H1 (cell line): Measurements from ENCODE around the gene SPSB1. TPM values are rescaled to one million over a fixed set of nuclear protein-coding genes. Genes with fewer than 3 reads are reported as not detected.

Source experiments
- CTCF ChIA-PET: fragments of 300-600 bp; sonication (Branson Sonifier 250); formaldehyde crosslinking; loops from one replicate; lab custom pipeline; 2021; ENCODE audit not compliant: partially characterized antibody; lab: Charles Lee
- POLR2A ChIA-PET: fragments of 300-600 bp; sonication (Branson Sonifier 250); formaldehyde crosslinking; loops from one replicate; lab custom pipeline; 2021; ENCODE audit warnings: inconsistent platforms; ENCODE audit not compliant: partially characterized antibody; lab: Charles Lee
- DNase-seq, 2 experiments: peaks; one replicate each; pipeline versions ENCODE4 v3.0.0 to v3.0.0-alpha.2; 2010 to 2022; ENCODE audit warnings: low spot score in 2 of 2, low read depth in 1 of 2, mixed read lengths in 1 of 2
- FAIRE-seq: peaks from 2 replicates; lab custom pipeline; 2011; peaks lifted over from hg19 to GRCh38; lab: Jason Lieb, UNC
- H2AFZ ChIP-seq: 2 replicates; pipeline ENCODE4 v1.8.1; 2012; ENCODE audit warnings: low read length, inconsistent platforms
- H2AK5ac ChIP-seq: 2 replicates; pipeline ENCODE4 v1.6.1; 2013; ENCODE audit warnings: low read depth, low read length
- H2BK120ac ChIP-seq: replicated peaks from 2 replicates; pipeline ENCODE3; 2013; ENCODE audit warnings: low read depth, low read length, inconsistent platforms
- H2BK12ac ChIP-seq: 2 replicates; pipeline ENCODE4 v1.6.1; 2013; ENCODE audit warnings: low read depth, low read length
- H2BK15ac ChIP-seq: 2 replicates; pipeline ENCODE4 v1.6.1; 2013; ENCODE audit warnings: low read length
- H2BK20ac ChIP-seq: 2 replicates; pipeline ENCODE4 v1.6.1; 2013; ENCODE audit warnings: low read length
- H2BK5ac ChIP-seq: 2 replicates; pipeline ENCODE4 v1.6.1; 2013; ENCODE audit warnings: low read depth, low read length
- H3K14ac ChIP-seq: 2 replicates; pipeline ENCODE4 v1.6.1; 2013; ENCODE audit warnings: inconsistent platforms; ENCODE audit not compliant: insufficient read length
- H3K18ac ChIP-seq: 2 replicates; pipeline ENCODE4 v1.6.1; 2013; ENCODE audit warnings: low read length; ENCODE audit errors: extremely low read depth
- H3K23ac ChIP-seq: 2 replicates; pipeline ENCODE4 v1.6.1; 2013; ENCODE audit warnings: inconsistent platforms; ENCODE audit not compliant: insufficient read length
- H3K23me2 ChIP-seq: 2 replicates; pipeline ENCODE4 v1.6.1; 2013; ENCODE audit warnings: low read depth, low read length
- H3K27ac ChIP-seq: 2 replicates; pipeline ENCODE4 v1.6.1; 2011; ENCODE audit warnings: low read depth, low read length, inconsistent platforms
- H3K27me3 ChIP-seq, 4 experiments: replicated peaks in 1 of 4; 1 replicate in 1 of 4; 2 replicates in 3 of 4; pipeline versions ENCODE4 v1.6.1 to v1.8.1; 2011 to 2013; ENCODE audit warnings: low read length in 3 of 4, mild to moderate bottlenecking in 3 of 4, inconsistent platforms in 2 of 4, mixed read lengths in 2 of 4, moderate library complexity in 1 of 4; ENCODE audit not compliant: control insufficient read depth in 3 of 4, insufficient read depth in 3 of 4; ENCODE audit errors: extremely low read depth in 1 of 4
- H3K36me3 ChIP-seq, 4 experiments: 2 replicates each; pipeline versions ENCODE4 v1.6.1 to v1.8.1; 2011 to 2013; ENCODE audit warnings: mild to moderate bottlenecking in 4 of 4, low read length in 3 of 4, moderate library complexity in 2 of 4, control low read depth in 1 of 4, inconsistent platforms in 1 of 4; ENCODE audit not compliant: insufficient read depth in 4 of 4, control insufficient read depth in 2 of 4
- H3K4ac ChIP-seq: replicated peaks from 2 replicates; pipeline ENCODE3; 2013; ENCODE audit warnings: low read length, low read depth, mixed read lengths, inconsistent platforms; ENCODE audit not compliant: insufficient read length
- H3K4me1 ChIP-seq, 4 experiments: replicated peaks in 1 of 4; 1 replicate in 1 of 4; 2 replicates in 3 of 4; pipeline versions ENCODE4 v1.6.1 to v1.8.1; 2011 to 2013; ENCODE audit warnings: low read length in 3 of 4, inconsistent platforms in 2 of 4, mixed read lengths in 1 of 4; ENCODE audit not compliant: insufficient read depth in 4 of 4, control insufficient read depth in 3 of 4
- H3K4me2 ChIP-seq, 2 experiments: 2 replicates each; pipeline versions ENCODE4 v1.6.1 to v1.8.1; 2011 to 2013; ENCODE audit warnings: low read depth in 2 of 2, low read length in 2 of 2, control low read depth in 1 of 2, inconsistent platforms in 1 of 2, mild to moderate bottlenecking in 1 of 2; ENCODE audit not compliant: insufficient read depth in 1 of 2
- H3K4me3 ChIP-seq, 4 experiments: fragments of 200-600, 300-600 bp in 1 of 4; sonication (generic), shearing (Covaris generic), sonication (Bioruptor Twin) in 1 of 4; 2 replicates each; pipeline versions ENCODE4 v1.5.1 to v1.8.1; 2011 to 2016; ENCODE audit warnings: low read length in 4 of 4, low read depth in 3 of 4, control low read depth in 2 of 4, inconsistent platforms in 2 of 4, mild to moderate bottlenecking in 2 of 4, mixed read lengths in 1 of 4, moderate library complexity in 1 of 4; ENCODE audit not compliant: insufficient read depth in 2 of 4; ENCODE audit errors: extremely low read depth in 1 of 4
- H3K56ac ChIP-seq: replicated peaks from 2 replicates; pipeline ENCODE3; 2013; ENCODE audit warnings: low read depth, mild to moderate bottlenecking, mixed read lengths, low read length, inconsistent platforms; ENCODE audit not compliant: insufficient read length
- H3K79me1 ChIP-seq: 2 replicates; pipeline ENCODE4 v1.6.1; 2013; ENCODE audit warnings: low read depth, low read length, control low read depth
- H3K79me2 ChIP-seq, 2 experiments: 2 replicates each; pipeline versions ENCODE4 v1.6.1 to v1.8.1; 2012 to 2013; ENCODE audit warnings: low read length in 2 of 2, mild to moderate bottlenecking in 2 of 2, inconsistent platforms in 1 of 2; ENCODE audit not compliant: insufficient read depth in 2 of 2, control insufficient read depth in 1 of 2
- H3K9ac ChIP-seq, 4 experiments: replicated peaks in 1 of 4; 1 replicate in 1 of 4; 2 replicates in 3 of 4; pipeline versions ENCODE4 v1.6.1 to v1.8.1; 2011 to 2013; ENCODE audit warnings: low read depth in 3 of 4, low read length in 3 of 4, control low read depth in 2 of 4, mild to moderate bottlenecking in 2 of 4, moderate library complexity in 2 of 4, inconsistent platforms in 1 of 4; ENCODE audit errors: extremely low read depth in 1 of 4
- H3K9me3 ChIP-seq, 2 experiments: 2 replicates each; pipeline versions ENCODE4 v1.6.1 to v1.8.1; 2012 to 2013; ENCODE audit warnings: mild to moderate bottlenecking in 2 of 2, moderate library complexity in 2 of 2, control low read depth in 1 of 2, inconsistent platforms in 1 of 2, low read depth in 1 of 2, low read length in 1 of 2, mixed read lengths in 1 of 2; ENCODE audit not compliant: insufficient read depth in 2 of 2
- H4K20me1 ChIP-seq, 2 experiments: replicated peaks in 1 of 2; 2 replicates each; pipeline versions ENCODE3 to v1.8.1; 2011 to 2013; ENCODE audit warnings: inconsistent platforms in 2 of 2, low read length in 2 of 2, mild to moderate bottlenecking in 1 of 2; ENCODE audit not compliant: insufficient read depth in 2 of 2, control insufficient read depth in 1 of 2
- H4K5ac ChIP-seq: 2 replicates; pipeline ENCODE4 v1.6.1; 2013; ENCODE audit warnings: low read length, low read depth, mixed read lengths, inconsistent platforms; ENCODE audit not compliant: insufficient read length
- H4K8ac ChIP-seq: 2 replicates; pipeline ENCODE4 v1.8.0; 2013; ENCODE audit warnings: mild to moderate bottlenecking, moderate library complexity, low read length, inconsistent platforms; ENCODE audit not compliant: insufficient read depth; ENCODE audit errors: extremely low read depth
- H4K91ac ChIP-seq: replicated peaks from 2 replicates; pipeline ENCODE3; 2013; ENCODE audit warnings: low read length, mixed read lengths, inconsistent platforms; ENCODE audit not compliant: insufficient read length
- GTF2F1 ChIP-seq: IDR thresholded peaks from 2 replicates; pipeline ENCODE4 v1.6.1; 2012; ENCODE audit warnings: low read depth, low read length, improper control_type of control experiment, borderline replicate concordance
- HDAC2 ChIP-seq, 2 experiments: fragments of 300-600 bp in 1 of 2; sonication (generic) in 1 of 2; IDR thresholded peaks; 2 replicates each; pipeline ENCODE4 v1.6.1; 2011 to 2012; ENCODE audit warnings: low read depth in 2 of 2, low read length in 2 of 2, mild to moderate bottlenecking in 2 of 2, moderate library complexity in 2 of 2, borderline replicate concordance in 1 of 2, inconsistent platforms in 1 of 2
- PHF8 ChIP-seq: fragments of 200-600 bp; sonication (generic); conservative IDR thresholded peaks from 2 replicates; pipeline ENCODE4 v1.7.1; 2012; ENCODE audit warnings: low read depth, mild to moderate bottlenecking, inconsistent platforms, low read length, moderate library complexity
- POU5F1 ChIP-seq: IDR thresholded peaks from 2 replicates; pipeline ENCODE4 v1.6.1; 2011; ENCODE audit warnings: low read depth, mild to moderate bottlenecking, low read length, moderate library complexity
- RNF2 ChIP-seq: fragments of 200-900, 300-1000 bp; sonication (generic); IDR thresholded peaks from 2 replicates; pipeline ENCODE4 v1.7.1; 2016; ENCODE audit warnings: borderline replicate concordance, low read depth, mild to moderate bottlenecking, antibody characterized with exemption, low read length; ENCODE audit not compliant: poor library complexity, severe bottlenecking; ENCODE audit errors: missing control alignments
- SIX5 ChIP-seq: IDR thresholded peaks from 2 replicates; pipeline ENCODE4 v1.6.1; 2011; ENCODE audit warnings: mild to moderate bottlenecking, low read depth, low read length
- SP4 ChIP-seq: IDR thresholded peaks from 2 replicates; pipeline ENCODE4 v1.6.1; 2012; ENCODE audit warnings: low read length, inconsistent platforms
- WGBS, 2 experiments: shearing (Covaris generic) in 1 of 2; methylation state at CpG; one replicate each; pipeline versions ENCODE4 v1.1.6 to v1.1.7; 2013 to 2015; ENCODE audit warnings: low lambda C conversion rate in 2 of 2, mixed read lengths in 2 of 2, inconsistent platforms in 1 of 2, low coverage in 1 of 2, missing lambda C conversion rate in 1 of 2; ENCODE audit not compliant: insufficient replicate concordance in 2 of 2, insufficient coverage in 1 of 2, insufficient read length in 1 of 2; ENCODE audit errors: extremely low coverage in 1 of 2, missing lambda C conversion rate in 1 of 2; 5-methylcytosine and 5-hydroxymethylcytosine counted together
- polyA plus RNA-seq, 7 experiments: library from polyadenylated mRNA; depleted of rRNA in 3 of 7; stranded (reverse) in 5 of 7; unstranded in 2 of 7; fragments of >200 nt in 5 of 7; fragments of 200-250 nt in 2 of 7; gene quantifications; 1 replicate in 5 of 7; 2 replicates in 1 of 7; 4 replicates in 1 of 7; pipeline versions ENCODE4 v1.2.1 to v1.2.3, GENCODE V29; 2011 to 2013; ENCODE audit warnings: missing spikeins in 2 of 7, mixed read lengths in 2 of 7
- total RNA-seq: library from RNA; stranded (reverse); fragmentation: NEBNext Ultra II Directional; extraction: Animal tissue kit (Norgen Biotek cat#: 25700); gene quantifications from 2 replicates; pipeline ENCODE4 v1.2.1, GENCODE V29; 2021

Gene SPSB1
- total and polyA plus RNA-seq, 2 of the 8 experiments (the other 6 are each of a cell fraction or from before 2014, with no cell fraction given) = 5.3 to 6.4 TPM

DNA sequence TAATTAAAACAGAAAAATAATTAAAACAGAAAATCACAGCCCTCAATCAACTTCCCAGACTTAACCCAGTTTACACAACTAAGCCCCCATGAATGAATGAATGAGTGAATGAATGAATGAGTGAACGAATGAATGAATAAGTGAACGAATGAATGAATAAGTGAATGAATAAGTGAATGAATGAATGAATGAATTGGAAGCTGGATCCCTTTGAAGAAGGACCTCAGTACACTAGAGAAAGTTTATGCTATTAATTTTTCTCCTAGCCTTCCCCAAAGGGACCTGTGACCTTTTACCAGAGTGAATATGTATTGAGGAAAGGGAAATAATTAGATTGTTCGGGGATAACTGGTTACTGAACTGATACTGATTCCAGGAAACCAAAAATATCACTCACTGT lies 5.6 kb downstream of the SPSB1 start:
- no peaks in the 10 kb centered on the region for H3K9me3 ChIP-seq
- POLR2A ChIA-PET = no interaction called here
- peaks cover 0 to 6% (median 4%) of the 10 kb centered on the region in 4 experiments; a peak in 3 of 7 replicates for H3K4me1 ChIP-seq
- no peak overlapping the region for H3K27ac ChIP-seq
- H3K79me2 ChIP-seq = no peaks in the 10 kb centered on the region; a peak in 2 of 4 replicates
- no peak overlapping the region for H3K23ac ChIP-seq
- H3K4ac ChIP-seq = no peak overlapping the region
- H4K20me1 ChIP-seq = peaks cover 0 to 22% of the 10 kb centered on the region in 2 experiments
- H3K9ac ChIP-seq = no peak overlapping the region
- no peak overlapping the region for H2BK12ac ChIP-seq
- no peak overlapping the region for H2BK5ac ChIP-seq
- no peak overlapping the region for H3K56ac ChIP-seq
- H3K4me2 ChIP-seq = no peak overlapping the region
- CTCF ChIA-PET = interaction anchor here (0.9 to 1.3 kb wide), 5 partner anchors 11 to 157 kb away, joined by 3 to 6 read pairs (median 3); no protein-coding TSS in a partner anchor
- H3K4me3 ChIP-seq = no peak overlapping the region
- no peak overlapping the region for H4K5ac ChIP-seq
- peaks cover 0 to 10% (median 9%) of the 10 kb centered on the region in 4 experiments; a peak in 6 of 7 replicates for H3K27me3 ChIP-seq
- peaks cover 11% of the 10 kb centered on the region for H3K79me1 ChIP-seq
- H2BK15ac ChIP-seq = no peak overlapping the region
- no peak overlapping the region for H4K91ac ChIP-seq
- H3K14ac ChIP-seq = no peak overlapping the region
- no peaks in the 10 kb centered on the region for H3K36me3 ChIP-seq
- peaks cover 6% of the 10 kb centered on the region for H3K23me2 ChIP-seq
- H4K8ac ChIP-seq = no peak overlapping the region; the same call in 1 of the 2 replicates
- H2AFZ ChIP-seq = no peak overlapping the region
- no peak overlapping the region for H2AK5ac ChIP-seq
- FAIRE-seq = no peak
- WGBS, 2 experiments = 37% methylated on average over 3 of the region's 3 CpGs; no CpG with 5 or more reads in 1 of the 2 experiments
- no peak overlapping the region for H2BK20ac ChIP-seq
- H2BK120ac ChIP-seq = no peak overlapping the region
- no peak for DNase-seq
- no peak overlapping the region for H3K18ac ChIP-seq
- TF ChIP-seq HDAC2 (IDR thresholded peaks at IDR 0.05; ENCODE audit: borderline replicate concordance in 1 of 2, low read depth in 2 of 2, low read length in 2 of 2) = no peak
- no peak for TF ChIP-seq SIX5
- no peak for TF ChIP-seq PHF8
- TF ChIP-seq POU5F1 = no peak
- no peak for TF ChIP-seq RNF2
- TF ChIP-seq SP4 = no peak
- TF ChIP-seq GTF2F1 = no peak
